ENCODE results near the gene GPR142. TPM values are rescaled to one million over a fixed set of nuclear protein-coding genes. Genes with fewer than 3 reads are reported as not detected.

GPR142 gene
- total RNA-seq, 2 experiments from 2014 or later: not detected

GRCh38 chr17:74371653-74372147 lies 4.4 kb downstream of the GPR142 start:
- Mint-ChIP-seq H3K36me3 (ENCODE audit: low read depth) (no peaks in the 10 kb centered on the region), H3K9me3 (ENCODE audit: low read depth) (no peaks in the 10 kb centered on the region), H3K27me3 (peaks cover 2% of the 10 kb centered on the region), H3K27ac (no peak overlapping the region), H3K4me1 (peaks cover 13% of the 10 kb centered on the region), H3K4me3 (no peak overlapping the region)
- DNase-seq (no peak), ATAC-seq (no peak)
- CTCF ChIA-PET: interaction anchor here (1.4 to 2.1 kb wide), 2 partner anchors 8 to 84 kb away, joined by 7 to 12 read pairs; no protein-coding TSS in a partner anchor
- intact Hi-C loops (cut with DNase I, micrococcal nuclease): loop anchor here in 1 of 2 experiments (10.0 kb wide), 1 partner anchor 363 kb away; the partner anchor contains the start of gene RAB37
- POLR2A ChIA-PET: no interaction called here

GRCh38 chr17:74372426-74372825 lies 5.1 kb downstream of the GPR142 start:
- CTCF ChIA-PET: no interaction called here
- POLR2A ChIA-PET: no interaction called here
- Mint-ChIP-seq H3K4me1 (peaks cover 13% of the 10 kb centered on the region), H3K36me3 (ENCODE audit: low read depth) (no peaks in the 10 kb centered on the region), H3K27ac (no peak overlapping the region), H3K9me3 (ENCODE audit: low read depth) (no peaks in the 10 kb centered on the region), H3K4me3 (no peak overlapping the region), H3K27me3 (peaks cover 2% of the 10 kb centered on the region)
- intact Hi-C loops (cut with DNase I, micrococcal nuclease): loop anchor here in 1 of 2 experiments (10.0 kb wide), 1 partner anchor 362 kb away; the partner anchor contains the start of gene RAB37
- ATAC-seq: no peak
- no peak for DNase-seq

- H3K27me3 Mint-ChIP-seq: peaks cover 2% of the 10 kb centered on the region
- ChIA-PET POLR2A (no interaction called here), CTCF (interaction anchor here (0.7 to 1.5 kb wide), 5 partner anchors 9 to 85 kb away, joined by 3 to 8 read pairs (median 4); no protein-coding TSS in a partner anchor)
- no peak overlapping the region for H3K27ac Mint-ChIP-seq
- peaks cover 6% of the 10 kb centered on the region for H3K4me1 Mint-ChIP-seq
- H3K4me3 Mint-ChIP-seq: no peak overlapping the region
- intact Hi-C loops (cut with DNase I, micrococcal nuclease): loop anchor here in 1 of 2 experiments (10.0 kb wide), 1 partner anchor 361 kb away; the partner anchor contains the start of gene RAB37
- no peaks in the 10 kb centered on the region for H3K9me3 Mint-ChIP-seq (ENCODE audit: low read depth)
- no peak for ATAC-seq
- no peak for DNase-seq
- no peaks in the 10 kb centered on the region for H3K36me3 Mint-ChIP-seq (ENCODE audit: low read depth)
These were observed 6.7 kb downstream of the GPR142 start for GRCh38 chr17:74373838-74374606.

GRCh38 chr17:74374858-74375257 lies 7.6 kb downstream of the GPR142 start:
- intact Hi-C loops (cut with DNase I, micrococcal nuclease): loop anchor here in 1 of 2 experiments (10.0 kb wide), 1 partner anchor 360 kb away; the partner anchor contains the start of gene RAB37
- H3K27ac Mint-ChIP-seq: no peak overlapping the region
- no peaks in the 10 kb centered on the region for H3K4me1 Mint-ChIP-seq
- ChIA-PET CTCF (interaction anchor here (0.6 to 1.0 kb wide), 3 partner anchors 10 to 411 kb away, joined by 3 to 4 read pairs (median 3); no protein-coding TSS in a partner anchor), POLR2A (no interaction called here)
- DNase-seq (no peak), ATAC-seq (no peak)
- no peak overlapping the region for H3K4me3 Mint-ChIP-seq
- no peaks in the 10 kb centered on the region for H3K36me3 Mint-ChIP-seq (ENCODE audit: low read depth)
- H3K9me3 Mint-ChIP-seq (ENCODE audit: low read depth): no peaks in the 10 kb centered on the region
- no peaks in the 10 kb centered on the region for H3K27me3 Mint-ChIP-seq

GRCh38 chr17:74379495-74380085 lies 12.3 kb downstream of the GPR142 start:
- Mint-ChIP-seq H3K27ac (no peak overlapping the region), H3K9me3 (ENCODE audit: low read depth) (no peaks in the 10 kb centered on the region), H3K27me3 (no peaks in the 10 kb centered on the region), H3K4me3 (no peak overlapping the region), H3K36me3 (ENCODE audit: low read depth) (no peaks in the 10 kb centered on the region), H3K4me1 (no peaks in the 10 kb centered on the region)
- intact Hi-C loops (cut with DNase I, micrococcal nuclease): loop anchor here (1.0 to 10.0 kb wide), 5 partner anchors 78 to 355 kb away; partner anchors contain the start of gene RAB37 (in 1 of the 2)
- peak; percentile 97 for ATAC-seq
- peak; percentile 97 for DNase-seq
- ChIA-PET CTCF (interaction anchor here (0.5 to 5.4 kb wide), 39 partner anchors 8 to 547 kb away, joined by 3 to 93 read pairs (median 4); partner anchors contain the start of genes CD300A, GPR142 and RAB37), POLR2A (no interaction called here)

- H3K9me3 Mint-ChIP-seq (ENCODE audit: low read depth): no peaks in the 10 kb centered on the region
- POLR2A ChIA-PET: no interaction called here
- H3K36me3 Mint-ChIP-seq (ENCODE audit: low read depth): no peaks in the 10 kb centered on the region
These were observed 13.0 kb downstream of the GPR142 start for GRCh38 chr17:74380086-74380958.

GRCh38 chr17:74380959-74381808 lies 13.9 kb downstream of the GPR142 start:
- Mint-ChIP-seq H3K4me3 (no peak overlapping the region), H3K36me3 (ENCODE audit: low read depth) (no peaks in the 10 kb centered on the region), H3K27ac (no peak overlapping the region), H3K9me3 (ENCODE audit: low read depth) (no peaks in the 10 kb centered on the region), H3K4me1 (no peaks in the 10 kb centered on the region), H3K27me3 (no peaks in the 10 kb centered on the region)
- no peak for ATAC-seq
- DNase-seq: no peak
- intact Hi-C loops (cut with DNase I, micrococcal nuclease): no loop called here
- CTCF ChIA-PET: interaction anchor here (0.6 to 5.4 kb wide), 11 partner anchors 10 to 356 kb away, joined by 3 to 93 read pairs (median 4); partner anchors contain the start of gene RAB37
- POLR2A ChIA-PET: no interaction called here

More at GRCh38 chr17:74380086-74380958, 13.0 kb downstream of the GPR142 start:
- Mint-ChIP-seq H3K4me3 (no peak overlapping the region), H3K4me1 (no peaks in the 10 kb centered on the region), H3K27me3 (no peaks in the 10 kb centered on the region), H3K27ac (no peak overlapping the region)
- intact Hi-C loops (cut with DNase I, micrococcal nuclease): no loop called here
- DNase-seq: no peak
- CTCF ChIA-PET: interaction anchor here (0.5 to 5.4 kb wide), 15 partner anchors 9 to 290 kb away, joined by 3 to 93 read pairs (median 8); partner anchors contain the start of gene GPR142
- ATAC-seq: no peak

- CTCF ChIA-PET: interaction anchor here (0.7 to 5.4 kb wide), 2 partner anchors 45 to 74 kb away, joined by 4 to 93 read pairs; no protein-coding TSS in a partner anchor
These were observed 15.8 kb downstream of the GPR142 start for GRCh38 chr17:74383141-74383540.

GRCh38 chr17:74385201-74385600 lies 17.9 kb downstream of the GPR142 start:
- no peak overlapping the region for H3K27ac Mint-ChIP-seq
- intact Hi-C loops (cut with DNase I, micrococcal nuclease): no loop called here
- H3K9me3 Mint-ChIP-seq (ENCODE audit: low read depth): no peaks in the 10 kb centered on the region
- CTCF ChIA-PET: interaction anchor here (0.6 to 0.8 kb wide), 2 partner anchors 18 to 102 kb away, joined by 3 read pairs; partner anchors contain the start of gene GPR142
- H3K36me3 Mint-ChIP-seq (ENCODE audit: low read depth): no peaks in the 10 kb centered on the region
- ATAC-seq: no peak
- H3K27me3 Mint-ChIP-seq: no peaks in the 10 kb centered on the region
- no peaks in the 10 kb centered on the region for H3K4me1 Mint-ChIP-seq
- POLR2A ChIA-PET: no interaction called here
- DNase-seq: no peak
- no peak overlapping the region for H3K4me3 Mint-ChIP-seq

More at GRCh38 chr17:74383141-74383540, 15.8 kb downstream of the GPR142 start:
- Mint-ChIP-seq H3K27ac (no peak overlapping the region), H3K4me1 (no peaks in the 10 kb centered on the region), H3K9me3 (ENCODE audit: low read depth) (no peaks in the 10 kb centered on the region), H3K4me3 (no peak overlapping the region), H3K27me3 (no peaks in the 10 kb centered on the region), H3K36me3 (ENCODE audit: low read depth) (no peaks in the 10 kb centered on the region)
- POLR2A ChIA-PET: no interaction called here
- no peak for DNase-seq
- intact Hi-C loops (cut with DNase I, micrococcal nuclease): no loop called here
- ATAC-seq: no peak

GRCh38 chr17:74386386-74386785 lies 19.1 kb downstream of the GPR142 start:
- intact Hi-C loops (cut with DNase I, micrococcal nuclease): no loop called here

More at GRCh38 chr17:74386386-74386785, 19.1 kb downstream of the GPR142 start:
- DNase-seq (no peak), ATAC-seq (no peak)
- ChIA-PET CTCF (interaction anchor here (0.6 kb wide), 1 partner anchor 52 kb away, joined by 3 read pairs; no protein-coding TSS in a partner anchor), POLR2A (no interaction called here)
- no peak overlapping the region for H3K27ac Mint-ChIP-seq
- H3K4me3 Mint-ChIP-seq: no peak overlapping the region
- H3K4me1 Mint-ChIP-seq: no peaks in the 10 kb centered on the region
- no peaks in the 10 kb centered on the region for H3K27me3 Mint-ChIP-seq
- H3K9me3 Mint-ChIP-seq (ENCODE audit: low read depth): no peaks in the 10 kb centered on the region
- no peaks in the 10 kb centered on the region for H3K36me3 Mint-ChIP-seq (ENCODE audit: low read depth)

Data from activated CD4-positive, alpha-beta T cell treated with anti-CD3 and anti-CD28 coated beads for 36 hours (primary cell).